ENCODE measurements around the gene PAFAH2. TPM values are rescaled to one million over a fixed set of nuclear protein-coding genes. Genes with fewer than 3 reads are reported as not detected.

Gene PAFAH2
- total RNA-seq, 1 experiment from 2014 or later: 12.4 TPM

DNA sequence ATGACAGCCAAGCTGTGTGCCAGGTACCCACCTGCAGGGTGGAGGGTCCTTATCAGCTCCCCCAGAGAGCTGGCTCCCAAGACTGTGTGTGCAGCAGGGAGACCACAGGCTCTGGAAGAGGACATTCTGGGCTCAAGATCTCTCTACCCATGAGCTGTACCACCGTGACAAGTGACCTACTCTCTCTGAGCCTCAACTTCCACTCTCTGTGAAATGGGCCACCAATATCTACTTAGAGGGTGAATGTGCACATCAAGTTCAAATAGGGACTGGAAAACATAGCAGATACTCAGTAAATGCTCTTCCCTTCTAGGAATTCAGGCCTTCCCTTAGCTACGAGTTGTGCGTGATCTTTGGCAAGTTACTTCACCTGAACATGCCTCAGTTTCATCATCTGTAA is 46.6 kb upstream of the PAFAH2 start:
- Histone ChIP-seq H2BK5ac (ENCODE audit: insufficient read length, low read length) (no peak overlapping the region), H2AFZ (ENCODE audit: low read length) (no peak overlapping the region), H4K91ac (ENCODE audit: insufficient read length, low read depth, low read length) (no peak overlapping the region), H3K23me2 (ENCODE audit: insufficient read length, low read depth, low read length, poor library complexity, severe bottlenecking) (peaks cover 10% of the 10 kb centered on the region), H3K14ac (ENCODE audit: insufficient read depth, low read length) (no peak overlapping the region), H2BK20ac (ENCODE audit: low read depth, low read length, poor library complexity, severe bottlenecking) (no peak overlapping the region), H3K27ac (ENCODE audit: insufficient read length, low read depth, low read length) (no peak overlapping the region), H3K9me3 (ENCODE audit: control insufficient read depth, low read depth, low read length) (no peaks in the 10 kb centered on the region), H3K56ac (ENCODE audit: insufficient read length, low read depth, low read length) (no peak overlapping the region), H3K79me1 (ENCODE audit: insufficient read depth, low read depth, low read length, poor library complexity, severe bottlenecking) (no peaks in the 10 kb centered on the region), H3K4ac (ENCODE audit: low read depth, low read length) (no peak overlapping the region), H4K5ac (ENCODE audit: insufficient read length, low read depth, low read length) (no peak overlapping the region), H4K8ac (replicated peaks; ENCODE audit: insufficient read length, low read depth, low read length) (no peak overlapping the region), H3K23ac (ENCODE audit: insufficient read length, low read depth, low read length) (no peak overlapping the region), H3K4me1 (ENCODE audit: insufficient read depth, low read length) (no peaks in the 10 kb centered on the region), H3K18ac (ENCODE audit: insufficient read length, low read depth, low read length) (no peak overlapping the region), H2BK12ac (ENCODE audit: insufficient read length, low read depth, low read length) (no peak overlapping the region), H2BK120ac (ENCODE audit: low read depth, low read length, poor library complexity, severe bottlenecking) (no peak overlapping the region), H3K9ac (ENCODE audit: extremely low read depth, insufficient read length, low read length) (no peak overlapping the region), H3K79me2 (ENCODE audit: insufficient read depth, low read length) (no peaks in the 10 kb centered on the region), H2BK15ac (ENCODE audit: low read depth, low read length) (no peak overlapping the region), H3K27me3 (ENCODE audit: insufficient read depth, low read length) (peaks cover 48% of the 10 kb centered on the region), H3T11ph (ENCODE audit: low read length) (no peak overlapping the region), H4K20me1 (ENCODE audit: control insufficient read depth, insufficient read depth, insufficient read length) (peaks cover 4% of the 10 kb centered on the region), H3K4me2 (ENCODE audit: insufficient read depth, insufficient read length, low read length) (no peak overlapping the region), H2AK5ac (ENCODE audit: insufficient read length, low read length) (no peak overlapping the region)
- Mint-ChIP-seq H3K4me3 (no peak overlapping the region), H3K4me1 (peaks cover 5 to 9% of the 10 kb centered on the region in 2 experiments; a peak in 3 of 4 replicates), H3K9me3 (no peaks in the 10 kb centered on the region; a peak in 1 of 5 replicates), H3K36me3 (ENCODE audit: insufficient read depth in 1 of 3, low read depth in 3 of 3) (no peaks in the 10 kb centered on the region), H3K27ac (no peak overlapping the region), H3K27me3 (ENCODE audit: low read depth) (peaks cover 96% of the 10 kb centered on the region)
- WGBS (ENCODE audit: extremely low coverage, insufficient read length, low lambda C conversion rate): no CpG with 5 or more reads among the region's 3 CpGs
- TF ChIP-seq, protein P1, sequence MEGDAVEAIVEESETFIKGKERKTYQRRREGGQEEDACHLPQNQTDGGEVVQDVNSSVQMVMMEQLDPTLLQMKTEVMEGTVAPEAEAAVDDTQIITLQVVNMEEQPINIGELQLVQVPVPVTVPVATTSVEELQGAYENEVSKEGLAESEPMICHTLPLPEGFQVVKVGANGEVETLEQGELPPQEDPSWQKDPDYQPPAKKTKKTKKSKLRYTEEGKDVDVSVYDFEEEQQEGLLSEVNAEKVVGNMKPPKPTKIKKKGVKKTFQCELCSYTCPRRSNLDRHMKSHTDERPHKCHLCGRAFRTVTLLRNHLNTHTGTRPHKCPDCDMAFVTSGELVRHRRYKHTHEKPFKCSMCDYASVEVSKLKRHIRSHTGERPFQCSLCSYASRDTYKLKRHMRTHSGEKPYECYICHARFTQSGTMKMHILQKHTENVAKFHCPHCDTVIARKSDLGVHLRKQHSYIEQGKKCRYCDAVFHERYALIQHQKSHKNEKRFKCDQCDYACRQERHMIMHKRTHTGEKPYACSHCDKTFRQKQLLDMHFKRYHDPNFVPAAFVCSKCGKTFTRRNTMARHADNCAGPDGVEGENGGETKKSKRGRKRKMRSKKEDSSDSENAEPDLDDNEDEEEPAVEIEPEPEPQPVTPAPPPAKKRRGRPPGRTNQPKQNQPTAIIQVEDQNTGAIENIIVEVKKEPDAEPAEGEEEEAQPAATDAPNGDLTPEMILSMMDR (conservative IDR thresholded peaks at IDR 0.05): no peak
- no peak for DNase-seq

All from H9 (cell line).